HG03025 (cell line): ENCODE data around the gene PCBD1.

ENCODE experiments used
- ATAC-seq: cut with Tn5 transposase; IDR thresholded peaks from one replicate; pipeline ENCODE4 v1.9.1; 2021; ENCODE audit warnings: mild to moderate bottlenecking, moderate library complexity; ENCODE audit not compliant: unreplicated experiment, low FRiP score

Gene PCBD1

DNA sequence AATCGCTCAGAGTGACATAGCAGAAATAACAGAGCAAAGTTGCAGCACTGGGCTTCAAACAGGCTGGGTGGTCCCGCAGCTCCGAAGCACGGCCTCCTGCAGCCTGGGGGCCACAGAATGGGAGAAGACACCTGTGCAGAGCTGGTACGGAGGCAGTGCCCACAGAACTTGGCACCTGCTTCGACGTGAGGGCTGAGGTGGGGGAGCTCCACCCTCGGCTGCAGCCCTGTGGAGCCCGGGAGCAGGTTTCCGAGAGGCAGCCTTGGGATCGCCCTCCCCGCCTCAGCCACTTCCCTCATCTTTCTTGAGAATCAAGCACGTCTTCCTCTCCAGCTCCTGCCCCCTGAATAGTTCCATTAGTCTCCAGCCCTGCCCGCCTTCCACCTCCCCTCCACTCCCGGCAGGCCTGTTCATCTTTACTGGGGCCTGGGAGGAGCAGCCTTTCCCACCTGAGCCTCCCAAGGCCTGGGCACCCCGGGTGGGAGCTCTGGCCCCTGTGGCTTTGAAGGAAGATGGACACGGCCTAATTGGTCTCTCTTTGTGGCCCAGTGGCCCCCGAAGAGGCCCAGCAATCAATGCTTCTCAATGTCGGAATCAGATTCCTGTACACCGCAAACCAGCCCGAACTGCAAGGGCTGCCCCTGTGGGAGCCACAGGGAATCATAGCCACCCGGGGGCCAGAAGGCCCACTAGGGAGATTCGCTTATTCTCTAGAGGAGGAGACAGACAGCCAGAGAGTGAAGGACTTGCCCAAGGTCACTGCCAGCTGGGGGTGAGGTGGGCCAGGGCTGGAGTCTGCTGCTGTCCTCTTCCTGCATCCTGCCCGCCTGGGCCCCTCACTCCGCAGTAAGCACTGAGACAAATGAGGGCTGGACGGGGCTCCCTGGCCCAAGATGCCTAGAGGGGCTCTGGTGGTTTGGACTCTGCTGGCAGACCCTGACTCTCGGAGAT is 17.0 kb upstream of the PCBD1 start:
- no peak for ATAC-seq

DNA sequence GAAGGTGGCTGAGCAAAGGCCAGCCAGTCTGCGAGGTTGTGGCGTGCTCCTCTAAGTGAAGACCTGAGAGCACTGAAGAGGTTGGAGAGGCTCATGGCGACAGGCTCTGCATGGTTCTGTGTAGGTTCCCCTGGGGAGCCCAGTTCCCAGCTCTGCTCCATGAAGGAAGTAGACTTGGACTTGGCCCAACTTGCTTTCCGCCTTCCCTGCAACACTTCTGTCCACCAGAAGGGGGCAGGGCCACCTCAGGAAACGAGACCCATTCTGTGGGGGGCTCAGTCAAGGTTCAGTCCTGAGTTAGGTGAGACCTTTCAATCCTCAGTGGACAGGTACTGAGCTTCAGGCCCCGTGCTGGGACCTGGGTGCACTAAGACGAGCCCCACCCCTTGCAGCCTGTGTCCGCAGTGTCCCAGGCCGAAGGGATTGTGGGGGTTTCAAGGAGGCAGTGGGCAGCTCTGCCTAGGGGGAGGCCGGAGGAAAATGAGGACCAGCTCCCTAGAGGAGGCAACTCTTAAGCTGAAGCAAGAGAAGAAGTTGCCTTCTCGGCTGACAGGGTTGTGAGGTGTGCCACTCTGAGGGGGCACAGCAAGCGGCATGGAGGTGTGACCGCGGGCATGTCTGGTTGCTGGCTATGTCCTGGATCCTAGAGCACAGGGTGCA is 15.0 kb upstream of the PCBD1 start:
- ATAC-seq, result no peak

DNA sequence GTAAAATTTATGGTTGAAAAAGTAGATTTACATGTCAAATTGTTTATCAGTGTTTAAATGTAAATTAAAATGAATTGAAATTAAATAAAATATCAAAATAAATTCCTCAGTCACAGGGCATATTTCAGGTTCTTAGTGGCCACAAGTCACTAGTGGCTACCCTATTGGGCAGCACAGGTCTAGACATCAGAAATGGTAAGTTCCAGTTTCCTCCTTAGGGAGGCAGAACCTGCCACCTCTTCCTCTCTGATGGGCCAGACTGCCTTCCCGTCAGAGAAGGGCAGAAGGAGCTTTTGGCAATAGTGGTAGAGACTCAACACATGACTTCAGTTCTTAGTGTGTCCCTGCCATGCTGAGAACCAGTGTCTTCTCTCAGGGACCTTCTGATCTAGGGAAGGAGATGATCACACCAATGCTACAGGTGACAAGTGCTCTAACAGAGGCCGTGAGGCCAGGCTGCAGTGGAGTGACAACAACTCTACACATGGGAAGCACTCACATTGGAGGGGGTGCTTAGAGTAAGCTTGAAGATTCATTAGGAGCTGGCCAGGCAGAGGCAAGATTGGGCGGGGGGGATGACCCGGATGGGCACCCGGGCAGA is 14.4 kb upstream of the PCBD1 start:
- no peak for ATAC-seq

DNA sequence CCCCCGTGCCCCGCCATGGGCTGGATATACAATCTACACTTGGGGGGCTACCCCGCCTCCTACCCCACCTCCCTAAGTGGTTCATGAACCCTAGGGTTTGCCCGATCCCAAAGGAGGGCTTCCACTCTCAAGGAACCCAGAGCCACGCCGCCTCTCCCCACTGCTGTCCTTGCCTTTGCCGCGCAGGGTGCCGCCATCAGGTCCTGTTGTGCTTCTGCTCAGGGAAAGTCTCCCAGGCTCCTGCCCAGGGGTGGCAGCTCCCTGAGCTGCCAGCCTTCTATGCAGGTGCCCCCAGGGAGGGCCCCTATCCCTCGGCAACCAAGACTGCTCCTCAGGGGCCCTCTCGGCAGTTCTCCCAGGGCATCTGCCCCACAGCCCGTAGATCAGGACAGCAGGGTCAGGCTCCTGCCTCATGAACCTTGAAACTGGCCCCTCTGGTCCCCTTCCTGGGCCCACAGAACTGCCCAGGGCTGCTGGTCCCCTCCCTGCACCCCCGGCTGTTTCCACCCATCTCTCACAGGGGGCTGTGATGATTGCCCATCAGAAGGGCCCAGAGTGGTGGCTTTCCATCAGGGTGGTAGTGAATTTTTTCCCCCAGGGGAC is 13.0 kb upstream of the PCBD1 start:
- no peak for ATAC-seq

DNA sequence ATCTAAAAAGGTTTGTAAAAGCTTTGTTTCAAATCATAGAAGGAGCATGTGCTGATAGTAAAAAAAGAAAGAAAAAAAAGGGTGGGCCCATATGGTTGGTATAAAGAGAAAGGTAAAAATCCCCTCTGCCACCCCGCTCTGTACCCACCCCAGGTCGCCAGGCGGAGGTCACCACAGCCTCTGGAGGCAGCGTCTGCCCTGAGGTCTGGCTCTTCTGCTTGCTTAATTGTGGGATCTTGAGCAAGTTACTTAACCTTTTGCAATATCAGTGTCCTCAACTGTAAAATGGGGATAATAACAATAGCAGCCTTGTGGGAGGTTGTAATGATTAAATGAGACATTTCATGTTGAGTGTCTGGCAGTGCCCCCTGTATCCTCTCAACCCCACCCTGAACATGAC is 10.7 kb upstream of the PCBD1 start:
- ATAC-seq, result no peak

DNA sequence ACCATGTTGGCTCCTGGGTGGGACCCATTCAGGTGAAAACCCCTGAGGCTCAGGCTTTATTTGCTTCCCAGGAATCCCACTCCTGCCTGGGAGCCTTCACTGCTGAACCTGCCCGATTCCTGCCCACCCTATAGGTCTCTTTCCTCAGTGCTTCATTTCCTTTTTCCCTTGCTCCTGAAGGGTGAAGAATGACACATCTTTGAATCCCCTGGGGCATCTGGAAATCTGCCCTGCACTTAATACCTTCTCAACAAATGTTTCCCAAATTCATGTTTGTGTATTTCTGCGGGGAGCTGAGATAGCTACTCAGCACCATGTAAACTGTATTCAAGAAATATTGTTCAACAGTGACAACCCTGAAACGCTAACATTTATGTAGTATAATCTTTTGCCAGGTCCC is 10.3 kb upstream of the PCBD1 start:
- no peak for ATAC-seq

DNA sequence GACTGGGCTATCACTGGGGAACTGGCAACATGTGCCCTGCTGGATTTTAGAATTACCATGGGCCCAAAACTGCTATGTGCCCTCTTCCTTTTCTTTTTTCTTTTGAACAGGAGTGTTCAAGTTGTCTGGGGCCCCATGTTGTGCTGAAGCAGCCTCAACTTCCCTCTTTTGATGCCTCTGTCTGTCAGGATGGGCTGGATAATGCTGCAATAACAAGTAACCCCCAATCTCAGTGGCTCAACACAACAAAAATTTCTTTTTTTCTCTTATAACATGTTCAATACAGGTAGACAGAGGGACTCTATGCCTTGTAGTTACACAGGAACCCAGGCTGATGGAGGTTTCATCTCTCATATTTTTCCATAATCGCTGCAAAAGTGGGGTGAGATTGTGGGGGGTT is 8.2 kb upstream of the PCBD1 start:
- ATAC-seq, result no peak

DNA sequence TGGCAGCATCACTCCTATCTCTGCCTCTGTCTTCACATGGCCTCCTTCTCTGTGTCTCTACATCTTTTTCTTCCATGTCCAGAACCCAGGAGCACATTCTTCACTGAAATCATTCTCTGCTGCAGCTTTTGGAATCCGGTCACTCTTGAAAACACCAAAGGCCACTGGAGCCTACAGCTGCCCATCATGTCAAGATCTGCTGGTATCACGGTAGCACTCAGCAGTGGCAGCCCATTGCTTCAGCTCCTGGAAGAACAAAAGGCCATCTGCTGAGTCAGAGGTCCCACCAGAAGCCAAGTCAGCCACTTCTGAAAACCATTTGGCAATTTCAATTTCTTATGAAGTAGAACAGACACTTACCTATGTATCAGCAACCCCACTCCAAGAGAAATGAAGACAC is 6.1 kb upstream of the PCBD1 start:
- no peak for ATAC-seq

DNA sequence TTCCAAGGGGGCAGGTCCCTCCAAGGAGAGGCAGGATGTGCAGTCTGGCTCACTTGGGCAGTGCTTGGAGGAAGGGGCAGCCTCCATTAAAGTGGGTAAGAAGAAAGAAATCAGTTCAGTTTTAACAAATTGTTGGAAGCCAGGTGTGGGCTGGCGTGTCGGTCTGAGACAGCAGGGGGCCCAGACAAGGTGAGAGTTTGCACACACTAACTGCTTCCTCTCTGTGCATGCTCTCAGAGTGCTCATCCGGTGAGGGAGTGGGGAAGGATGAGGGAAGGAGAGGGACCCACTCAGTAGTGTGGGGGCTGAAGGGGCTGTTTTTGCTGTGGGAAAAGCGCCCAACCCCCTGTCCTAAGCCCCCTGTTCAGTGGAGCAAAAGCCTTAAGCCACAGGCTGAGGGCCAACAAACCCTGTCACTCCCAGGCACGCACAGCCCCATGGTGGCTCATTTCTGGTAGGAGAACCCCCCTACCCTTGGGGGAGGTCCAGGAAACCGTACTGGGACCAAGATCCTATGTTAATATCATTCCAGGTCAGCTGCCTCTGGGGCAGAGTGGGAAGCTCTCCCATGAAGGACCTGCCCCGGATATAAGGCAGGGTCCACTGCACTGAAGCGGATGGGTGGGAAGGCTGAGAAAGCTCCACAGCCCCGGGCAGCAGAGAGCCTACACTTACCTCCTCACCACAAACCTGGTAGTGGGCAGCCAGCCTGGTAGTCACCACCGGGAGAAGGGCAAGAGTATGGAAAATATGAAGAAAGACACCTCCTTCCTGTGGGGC is 5.1 kb upstream of the PCBD1 start:
- ATAC-seq, result no peak

DNA sequence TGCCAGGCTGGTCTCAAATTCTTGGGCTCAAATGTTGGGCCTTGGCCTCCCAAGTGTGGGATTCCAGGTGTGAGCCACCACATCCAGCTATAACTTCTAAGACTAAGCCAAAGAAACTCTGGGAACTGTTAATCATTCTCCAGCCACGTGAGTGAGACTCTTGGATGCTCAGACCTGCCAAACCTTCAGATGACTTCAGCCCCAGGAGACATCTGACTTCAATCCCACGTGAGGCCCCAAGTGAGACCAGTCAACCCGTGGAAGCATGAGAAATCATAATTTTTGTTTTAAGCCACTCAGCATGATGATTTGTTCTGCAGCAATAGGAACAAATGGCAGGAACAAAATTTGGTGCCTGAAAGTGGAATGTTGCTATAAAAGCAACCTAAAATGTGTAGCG is 4.3 kb upstream of the PCBD1 start:
- ATAC-seq, result no peak

DNA sequence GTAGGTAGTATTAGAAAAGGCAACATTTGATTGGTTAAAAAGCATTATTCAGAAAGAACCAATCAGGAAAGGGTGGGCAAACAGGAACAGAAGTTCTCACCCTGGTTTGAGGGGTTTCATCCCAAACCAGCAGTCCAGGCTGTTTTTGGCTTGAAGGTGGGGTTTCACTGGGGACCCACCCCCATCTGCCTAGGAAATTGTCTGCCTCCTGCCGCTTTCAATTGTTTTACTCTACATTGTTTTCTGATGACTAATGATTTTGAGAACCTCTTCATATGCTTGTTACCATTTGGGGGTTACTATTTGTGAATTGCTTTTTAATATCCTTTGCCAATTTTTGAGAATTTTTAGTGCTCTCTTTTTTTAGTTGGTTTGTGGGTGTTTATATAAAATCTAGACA is 3.3 kb upstream of the PCBD1 start:
- no peak for ATAC-seq

DNA sequence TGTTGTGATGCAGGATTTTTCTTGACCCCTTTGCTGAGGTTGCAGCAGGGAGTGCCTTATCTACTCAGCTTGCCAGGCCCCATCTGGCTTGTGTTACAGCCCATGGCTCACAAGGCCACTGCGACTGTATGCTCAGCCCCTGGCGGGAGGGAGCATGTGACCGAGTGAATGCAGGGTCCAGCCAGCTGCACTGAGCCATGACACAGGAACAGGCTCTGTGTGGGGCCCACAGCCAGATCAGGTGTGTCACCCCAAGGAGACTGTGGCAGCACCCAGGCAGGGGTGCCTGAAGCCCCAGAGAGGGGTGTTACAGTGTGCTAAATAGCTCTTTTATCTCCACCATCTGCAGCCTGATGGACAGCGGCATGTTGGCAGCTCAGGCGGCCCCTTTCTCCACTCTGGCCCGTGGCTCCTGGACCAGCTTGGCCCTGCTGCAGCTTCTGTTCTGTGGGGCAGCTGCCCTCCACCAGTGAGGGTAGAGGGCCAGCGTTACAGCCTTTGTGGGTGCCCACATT is 2.6 kb upstream of the PCBD1 start:
- no peak for ATAC-seq

DNA sequence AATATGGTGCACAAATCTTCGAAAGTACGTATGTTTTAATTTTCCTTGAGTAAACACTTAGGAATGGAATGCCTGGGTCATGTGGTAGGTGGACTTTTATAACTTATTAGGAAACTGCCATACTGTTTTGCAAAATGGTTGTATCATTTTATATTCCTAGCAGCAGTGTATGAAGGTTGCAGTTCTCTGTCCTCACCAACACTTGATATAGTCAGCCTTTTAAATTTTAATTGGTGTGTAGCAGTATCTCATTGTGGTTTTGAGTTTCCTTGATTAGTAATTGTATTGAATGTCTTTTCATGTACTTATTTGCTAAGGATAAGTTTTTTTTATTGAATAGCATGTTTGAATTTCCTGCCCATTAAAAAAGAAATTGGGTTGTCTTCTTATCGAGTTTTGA is 926 bp upstream of the PCBD1 start:
- no peak for ATAC-seq

DNA sequence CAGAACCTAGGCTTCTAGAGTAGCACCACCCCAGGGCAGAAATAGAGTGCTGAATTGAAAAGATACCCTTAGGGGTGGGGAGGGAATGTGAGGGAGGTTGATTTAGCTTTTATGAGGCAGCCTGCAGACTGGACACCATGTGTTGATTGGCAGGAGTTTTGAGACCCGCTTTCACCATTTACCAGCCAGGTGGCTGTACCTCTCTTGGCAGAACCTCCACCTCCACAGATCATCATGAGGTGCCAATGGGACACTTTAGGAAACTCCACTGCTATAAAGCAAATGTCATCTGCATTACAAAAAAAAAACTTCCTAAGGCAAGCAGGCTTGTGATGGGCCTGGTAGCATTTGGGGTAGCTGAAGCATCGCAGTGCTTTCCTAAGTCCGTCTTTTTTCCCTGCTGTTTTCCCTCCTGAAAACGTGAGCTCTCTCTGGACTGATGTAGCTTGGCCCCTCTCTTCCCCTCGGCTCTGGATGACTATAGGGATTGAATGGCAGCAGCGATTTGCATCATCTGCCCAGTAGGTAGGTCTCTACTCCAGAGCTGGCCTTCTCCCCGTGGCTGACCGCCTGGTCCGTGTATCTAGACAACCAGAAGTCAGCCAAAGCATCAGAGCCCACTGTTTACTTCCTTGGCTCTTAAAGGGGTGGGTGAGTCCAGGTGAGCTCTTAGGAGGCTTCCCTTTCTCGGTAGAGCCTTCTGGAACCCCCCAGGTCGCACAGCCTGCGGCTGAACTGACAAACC is 1.3 kb downstream of the PCBD1 start:
- no peak for ATAC-seq

DNA sequence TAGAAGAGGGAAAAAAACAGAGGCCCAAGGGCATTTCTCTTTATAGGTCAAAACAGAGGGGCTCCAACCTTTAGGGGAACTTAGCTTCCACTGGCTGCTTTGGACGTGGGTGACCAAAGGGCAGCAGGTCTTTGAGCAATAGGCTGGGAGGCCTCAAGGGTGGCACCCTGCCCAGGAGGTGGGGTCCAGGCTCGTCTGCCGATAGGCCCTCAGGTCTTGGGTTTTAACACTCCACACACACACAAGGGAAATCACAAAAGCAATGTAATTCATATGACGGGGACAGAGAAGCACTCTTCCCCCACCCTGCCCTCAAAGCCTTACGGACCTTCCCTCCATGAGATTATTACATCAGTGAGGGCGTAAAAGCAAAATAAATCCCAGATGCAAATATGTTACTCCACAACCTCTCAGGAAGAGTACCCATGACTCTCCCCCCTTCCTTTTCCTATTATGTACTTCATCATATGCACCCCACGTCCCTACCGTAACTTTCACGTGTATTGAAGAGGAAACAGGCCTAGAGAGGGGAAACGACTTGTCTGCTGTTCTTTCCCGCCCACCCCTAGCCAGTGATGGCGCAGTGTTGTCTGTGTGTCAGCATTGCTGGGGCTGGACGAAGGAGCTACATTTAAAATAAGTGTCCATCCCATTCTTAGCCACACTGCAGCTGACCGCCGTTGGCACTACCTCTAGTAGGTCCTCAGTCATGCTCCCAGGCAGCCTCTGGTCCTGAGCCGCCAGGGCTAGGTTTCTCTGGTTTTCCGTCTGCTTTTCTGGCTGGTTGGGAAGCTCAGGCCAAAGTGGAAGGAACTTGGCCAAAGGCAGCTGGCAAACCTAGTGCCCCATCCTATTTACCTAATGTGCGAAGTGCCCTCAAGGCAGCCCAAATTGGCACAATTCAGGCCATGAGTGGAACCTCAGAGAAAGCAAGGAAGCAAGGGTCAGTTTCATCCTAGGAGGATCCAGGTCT is 2.1 kb downstream of the PCBD1 start:
- no peak for ATAC-seq

DNA sequence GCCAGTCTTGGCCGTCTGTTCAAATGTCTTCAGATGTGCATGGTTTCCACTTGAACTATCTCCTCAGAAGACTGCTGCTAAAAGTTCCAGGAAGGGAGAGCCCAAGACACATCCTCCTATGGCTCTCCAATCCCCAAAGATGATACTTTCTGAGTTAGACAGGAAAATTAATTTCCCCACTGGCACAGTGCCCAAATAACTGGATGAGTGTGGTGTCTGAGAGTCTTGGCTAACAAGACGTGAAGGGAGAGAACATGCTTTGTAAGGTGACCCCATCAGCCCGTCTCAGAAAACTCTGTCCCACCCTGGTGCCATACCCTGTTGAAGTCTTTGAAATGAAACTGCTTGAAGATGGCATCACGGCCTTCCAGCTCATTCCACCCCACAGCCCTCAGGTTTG is 2.9 kb downstream of the PCBD1 start:
- no peak for ATAC-seq

DNA sequence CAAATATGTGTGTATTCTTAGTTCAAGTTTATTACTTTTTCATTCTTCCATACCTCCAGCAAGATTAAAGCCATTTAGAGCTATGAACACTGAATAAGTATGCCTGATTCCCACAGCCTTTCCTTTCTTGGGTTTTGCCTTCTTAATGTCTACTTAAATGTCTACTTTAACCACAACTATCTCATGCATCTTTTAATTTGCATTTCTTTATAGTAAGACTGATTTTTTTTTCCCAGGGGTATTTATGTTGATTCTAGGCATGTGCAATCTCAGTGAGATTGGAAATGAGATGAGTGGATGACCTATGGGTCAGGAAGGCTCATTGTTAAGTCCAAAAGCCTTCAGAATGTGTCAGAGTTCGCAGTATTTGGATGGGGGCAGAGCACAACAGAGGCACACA is 3.6 kb downstream of the PCBD1 start:
- no peak for ATAC-seq

DNA sequence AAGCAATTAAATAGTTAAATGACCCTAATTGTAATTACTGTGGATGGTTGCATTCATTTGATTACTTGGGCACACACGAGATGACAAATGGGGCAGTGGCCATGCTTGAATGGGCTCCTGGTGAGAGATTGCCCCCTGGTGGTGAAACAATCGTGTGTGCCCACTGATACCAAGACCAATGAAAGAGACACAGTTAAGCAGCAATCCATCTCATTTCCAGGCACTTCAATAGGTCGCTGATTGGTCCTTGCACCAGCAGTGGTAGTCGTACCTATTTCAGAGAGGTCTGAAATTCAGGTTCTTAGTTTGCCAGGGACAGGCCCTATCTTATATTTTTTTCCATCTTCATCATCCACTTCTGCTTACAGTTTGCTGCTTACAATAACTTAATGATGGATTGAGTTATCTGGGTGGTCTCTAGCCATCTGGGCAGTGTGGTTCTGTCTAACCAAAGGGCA is 8.3 kb downstream of the PCBD1 start:
- ATAC-seq, result no peak
